GM18909 (cell line): Measurements from ENCODE around the gene ITLN2.
"Not testable (repeated sequence)": the region's sequence is repeated elsewhere in the genome, so short reads cannot be mapped to it uniquely, and the experiment has no call there.

Experiments used
- ATAC-seq: cut with Tn5 transposase; IDR thresholded peaks from one replicate; pipeline ENCODE4 v1.9.1; 2021; ENCODE audit warnings: mild to moderate bottlenecking; ENCODE audit not compliant: unreplicated experiment, poor library complexity

ITLN2 gene

DNA sequence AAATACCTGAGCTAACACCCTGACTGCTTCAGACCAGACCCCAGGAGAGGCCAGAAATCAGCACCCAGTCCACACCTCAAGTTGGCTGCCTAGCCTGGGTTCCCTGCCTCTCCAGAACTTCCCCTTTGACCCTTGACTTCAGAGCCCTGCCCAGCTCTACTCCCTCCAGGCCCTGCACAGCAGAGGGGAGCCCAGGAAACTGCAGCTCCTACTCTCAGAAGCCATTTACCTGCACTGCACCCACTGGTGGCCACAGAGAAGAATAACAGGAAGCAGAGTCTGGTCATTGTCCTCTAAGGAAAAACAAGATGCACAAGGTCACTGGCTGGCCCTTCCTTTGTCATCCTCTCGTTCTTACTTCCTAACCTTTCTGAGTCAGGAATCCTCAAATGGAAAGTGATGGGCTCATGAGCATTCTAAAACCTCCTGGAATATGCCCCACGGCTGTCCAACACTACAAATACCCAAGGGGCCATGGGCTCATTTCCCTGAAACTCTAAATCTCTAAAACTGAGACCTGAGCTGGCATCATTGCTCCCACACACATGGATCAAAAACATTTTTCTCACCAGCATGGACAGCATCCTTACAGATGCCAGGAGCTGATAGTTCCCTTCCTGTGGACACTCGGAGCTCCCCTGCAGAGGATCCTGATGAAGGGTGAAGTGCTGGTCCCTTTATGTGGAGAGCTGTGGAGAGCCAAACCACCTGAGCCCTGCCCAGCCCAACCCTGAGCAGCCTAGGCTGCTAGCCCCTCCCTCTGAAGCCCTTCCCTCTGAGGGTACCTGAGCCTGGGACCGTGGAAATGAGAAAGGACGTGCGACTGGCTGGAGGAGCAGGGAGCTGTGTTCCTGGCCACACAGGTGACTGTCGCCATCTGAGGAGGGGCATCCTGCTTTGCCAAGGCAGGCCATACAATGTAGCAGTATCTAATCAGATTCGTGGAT, at the start of gene ITLN2:
Gene ITLN2 (minus strand): TSS at position 652 of the 947 bp plus-strand sequence. CDS start 68 bp downstream, at position 584.
- peak; percentile 65 for ATAC-seq

DNA sequence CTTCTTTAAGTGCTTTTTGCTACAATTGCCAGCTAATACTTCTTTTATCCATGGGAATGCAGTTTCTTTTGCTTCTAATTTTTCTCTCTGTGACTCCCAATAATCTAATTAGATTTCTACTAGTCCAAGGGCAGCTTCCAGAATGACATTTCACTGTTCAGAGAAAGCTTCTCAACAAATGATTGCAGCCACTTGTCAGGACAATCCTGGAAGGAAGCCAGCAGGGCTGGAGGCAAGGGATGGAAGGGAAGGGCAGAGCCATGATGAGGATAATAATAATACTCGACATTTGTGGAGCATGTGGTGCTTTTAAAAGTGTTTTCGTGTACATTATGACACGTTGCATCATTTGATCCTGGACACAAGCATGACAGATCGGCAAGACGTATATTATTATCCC, 46.9 kb upstream of the ITLN2 start:
- ATAC-seq = no peak

DNA sequence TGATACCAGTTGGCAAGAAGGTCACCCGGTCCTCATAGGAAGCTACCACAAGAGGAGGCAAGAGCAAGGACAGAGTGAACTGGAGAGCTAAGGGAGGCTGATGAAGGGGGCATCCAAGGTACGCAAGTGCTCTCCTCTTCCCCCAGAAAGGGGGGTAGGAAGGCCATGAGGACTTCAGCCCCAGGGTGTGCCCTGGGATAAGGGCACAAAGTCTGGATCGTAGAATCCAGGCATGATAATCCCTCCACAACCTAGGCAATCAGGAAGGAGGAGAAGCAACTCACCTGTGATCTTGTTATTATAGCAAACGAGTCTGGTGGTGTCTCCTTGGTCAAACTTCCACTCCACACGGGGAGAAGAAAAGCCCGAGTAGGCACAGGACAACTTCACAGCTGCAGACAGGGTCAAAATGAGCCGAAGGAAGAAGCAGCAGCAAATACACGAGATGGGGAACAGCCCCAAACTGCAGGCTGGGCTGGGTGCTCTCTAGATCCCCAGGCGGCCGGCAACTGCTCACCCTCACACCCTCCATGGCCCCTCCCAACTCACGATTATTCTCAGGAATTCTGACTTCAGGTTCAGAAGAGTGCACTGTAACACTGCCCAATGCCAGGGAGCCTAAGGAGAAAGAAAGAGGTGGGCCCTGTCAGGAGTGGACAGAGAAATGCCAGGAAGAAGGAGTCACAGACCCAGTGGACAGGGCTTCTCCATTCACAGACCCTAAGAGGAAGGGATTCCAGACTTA, 46.3 kb upstream of the ITLN2 start:
- no peak for ATAC-seq

DNA sequence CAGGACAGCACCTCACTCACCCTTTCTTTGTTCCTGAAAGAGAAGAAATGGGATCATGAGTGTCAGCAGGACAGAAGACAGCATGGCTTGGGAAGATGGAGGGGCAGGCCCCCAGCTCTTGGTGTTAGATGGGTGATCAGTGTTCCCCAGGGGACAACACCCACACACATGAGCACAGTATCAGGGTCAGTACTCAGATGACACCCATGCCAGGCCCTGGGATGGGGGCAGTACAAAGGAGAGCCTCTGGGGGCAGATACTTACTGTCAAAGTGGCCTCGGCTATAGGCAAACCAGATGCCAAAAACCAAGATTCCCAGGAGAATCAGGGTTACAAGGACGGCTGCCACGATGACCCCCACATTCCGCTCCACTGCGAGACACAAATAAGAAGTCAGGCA, 44.8 kb upstream of the ITLN2 start:
- no peak for ATAC-seq

DNA sequence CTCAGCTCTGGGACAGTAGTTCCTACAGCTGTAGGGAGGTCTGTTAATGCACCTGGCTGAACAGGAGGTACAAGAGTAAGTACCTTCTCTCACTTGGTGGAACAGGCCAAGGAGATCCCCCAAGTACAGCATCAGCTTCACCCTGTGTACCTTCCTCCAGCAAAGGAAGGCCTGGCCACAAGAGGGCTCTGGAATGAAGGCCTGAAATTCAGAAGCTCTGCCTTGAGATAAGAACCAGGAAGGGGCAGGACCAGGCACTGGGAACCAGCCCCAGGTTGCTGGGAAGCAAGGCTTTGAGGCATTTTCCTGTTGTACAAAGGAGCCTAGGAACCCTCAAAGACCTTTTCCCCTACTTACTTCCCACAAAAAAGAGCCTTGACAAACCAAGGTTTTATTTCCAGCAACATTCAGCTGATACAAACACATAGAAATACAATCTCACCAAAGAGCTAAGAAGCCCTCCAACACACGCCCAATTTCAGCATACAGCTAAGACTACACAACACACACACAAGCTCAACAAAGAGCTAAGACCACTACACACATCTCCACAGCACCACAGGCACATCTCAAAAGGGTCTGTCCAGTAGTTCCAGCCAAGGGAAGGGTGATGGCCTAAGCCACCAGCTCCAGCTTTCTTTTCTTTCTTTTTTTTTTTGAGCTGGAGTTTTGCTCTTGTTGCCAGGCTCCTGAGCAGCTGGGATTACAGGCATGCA, 42.9 kb upstream of the ITLN2 start:
- no peak for ATAC-seq

- ATAC-seq = no peak
Observed at GRCh38 chr1:160996178-160996577, 41.6 kb upstream of the ITLN2 start.

- no peak for ATAC-seq
Observed at GRCh38 chr1:160993544-160994193, 39.1 kb upstream of the ITLN2 start.

- not testable (repeated sequence) for ATAC-seq
Observed at GRCh38 chr1:160992036-160992435, 37.4 kb upstream of the ITLN2 start.

GRCh38 chr1:160987359-160988050, 32.9 kb upstream of the ITLN2 start:
- no peak for ATAC-seq

- ATAC-seq = no peak
Observed at GRCh38 chr1:160985723-160986122, 31.1 kb upstream of the ITLN2 start.

DNA sequence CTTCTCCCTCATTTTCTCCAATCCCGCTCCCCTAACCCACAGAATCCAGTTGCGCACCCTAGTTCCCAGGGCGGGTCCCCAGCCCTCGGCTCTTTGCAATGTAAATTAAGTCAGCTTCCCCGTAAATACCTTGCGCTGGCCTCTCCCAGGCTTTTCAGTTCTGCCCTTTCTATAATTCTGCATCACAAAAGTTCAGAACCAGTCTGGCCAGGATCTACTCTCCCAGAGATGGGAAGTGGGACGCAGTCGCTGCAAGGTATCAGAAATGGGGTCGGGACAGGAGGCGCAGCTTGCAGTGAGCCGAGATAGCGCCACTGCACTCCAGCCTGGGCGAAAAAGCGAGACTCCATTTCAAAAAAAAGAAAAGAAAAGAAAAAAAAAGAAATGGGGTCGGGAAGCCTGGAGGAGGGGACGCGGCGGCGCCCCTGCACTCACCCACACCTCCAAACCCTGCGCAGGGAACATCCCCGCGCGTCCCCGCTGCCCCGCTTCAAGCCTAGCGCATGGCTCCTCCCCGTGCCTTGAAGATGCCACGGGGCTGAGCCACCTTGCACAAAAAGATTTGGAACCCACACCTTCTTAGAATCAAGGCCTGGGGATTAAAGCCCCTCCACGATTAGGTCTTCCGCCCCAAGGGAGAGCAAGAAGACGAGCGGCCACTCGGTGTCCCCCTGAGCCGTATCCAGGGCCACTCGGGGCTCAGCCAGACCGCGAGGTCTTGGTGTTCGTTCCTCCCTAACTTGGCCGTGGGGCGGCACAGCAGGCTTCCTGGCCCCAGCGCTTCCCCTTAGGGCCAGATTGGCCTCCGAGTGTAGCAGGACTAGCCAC, 27.2 kb upstream of the ITLN2 start:
- ATAC-seq = no peak

GRCh38 chr1:160979286-160979685, 24.7 kb upstream of the ITLN2 start:
- ATAC-seq = no peak

- no peak for ATAC-seq
Observed at GRCh38 chr1:160978510-160978927, 23.9 kb upstream of the ITLN2 start.

- ATAC-seq = no peak
Observed at GRCh38 chr1:160975026-160975425, 20.4 kb upstream of the ITLN2 start.

GRCh38 chr1:160973491-160973890, 18.9 kb upstream of the ITLN2 start:
- no peak for ATAC-seq

- ATAC-seq = no peak
Observed at GRCh38 chr1:160972939-160973338, 18.3 kb upstream of the ITLN2 start.

DNA sequence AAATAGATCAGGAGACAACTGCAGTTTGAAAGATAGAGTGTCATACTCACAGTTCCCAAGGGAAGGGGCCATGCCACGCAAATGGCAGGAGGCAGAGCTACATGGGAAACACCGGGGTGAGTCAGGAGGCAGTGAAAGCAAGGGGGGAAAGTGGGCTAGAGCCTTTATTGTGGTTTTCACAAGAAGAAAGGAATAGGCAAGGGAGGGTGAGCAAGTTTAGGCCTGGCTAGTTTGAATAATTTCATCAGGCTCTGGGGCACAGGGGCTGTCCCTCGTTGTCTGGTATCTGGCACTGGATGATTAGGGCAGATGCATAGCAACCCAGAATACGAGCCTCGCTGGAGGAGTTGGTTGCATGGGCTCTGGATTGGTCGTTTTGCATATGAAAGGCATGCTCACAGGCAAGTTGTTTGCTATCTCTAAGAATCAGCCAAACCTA, 17.0 kb upstream of the ITLN2 start:
- ATAC-seq = no peak

- no peak for ATAC-seq
Observed at GRCh38 chr1:160963521-160963920, 8.9 kb upstream of the ITLN2 start.

DNA sequence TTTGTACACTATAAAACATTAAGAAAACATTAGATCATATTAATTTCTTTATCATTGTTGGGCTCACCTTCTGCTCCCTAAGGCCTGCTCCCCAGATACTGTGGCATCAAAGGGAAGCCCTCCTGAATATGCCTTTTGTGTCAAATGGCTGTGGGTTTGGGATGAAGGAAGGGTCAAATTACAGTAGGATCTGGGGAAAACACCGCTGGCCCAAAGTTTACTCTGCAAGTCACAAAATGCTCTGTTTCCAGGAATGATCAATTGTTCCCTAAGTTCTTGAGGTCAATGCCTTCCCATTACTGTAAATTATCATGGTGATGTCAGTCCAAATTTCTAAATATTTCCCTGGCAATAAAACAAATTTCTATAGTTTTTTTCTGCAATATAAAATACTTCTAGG, 6.8 kb upstream of the ITLN2 start:
- no peak for ATAC-seq
